CD4-positive, alpha-beta T cell treated with Interleukin-1 beta for 1 hour (primary cell): ENCODE data around the gene TRA2A.
A peak's percentile ranks its signal among the peaks of the same experiment; 100 is the strongest.

Experiments
- DNase-seq, 2 donors: peaks; one replicate each; pipeline ENCODE4 v3.0.0-alpha.2; 2020 to 2022

Gene TRA2A

DNA sequence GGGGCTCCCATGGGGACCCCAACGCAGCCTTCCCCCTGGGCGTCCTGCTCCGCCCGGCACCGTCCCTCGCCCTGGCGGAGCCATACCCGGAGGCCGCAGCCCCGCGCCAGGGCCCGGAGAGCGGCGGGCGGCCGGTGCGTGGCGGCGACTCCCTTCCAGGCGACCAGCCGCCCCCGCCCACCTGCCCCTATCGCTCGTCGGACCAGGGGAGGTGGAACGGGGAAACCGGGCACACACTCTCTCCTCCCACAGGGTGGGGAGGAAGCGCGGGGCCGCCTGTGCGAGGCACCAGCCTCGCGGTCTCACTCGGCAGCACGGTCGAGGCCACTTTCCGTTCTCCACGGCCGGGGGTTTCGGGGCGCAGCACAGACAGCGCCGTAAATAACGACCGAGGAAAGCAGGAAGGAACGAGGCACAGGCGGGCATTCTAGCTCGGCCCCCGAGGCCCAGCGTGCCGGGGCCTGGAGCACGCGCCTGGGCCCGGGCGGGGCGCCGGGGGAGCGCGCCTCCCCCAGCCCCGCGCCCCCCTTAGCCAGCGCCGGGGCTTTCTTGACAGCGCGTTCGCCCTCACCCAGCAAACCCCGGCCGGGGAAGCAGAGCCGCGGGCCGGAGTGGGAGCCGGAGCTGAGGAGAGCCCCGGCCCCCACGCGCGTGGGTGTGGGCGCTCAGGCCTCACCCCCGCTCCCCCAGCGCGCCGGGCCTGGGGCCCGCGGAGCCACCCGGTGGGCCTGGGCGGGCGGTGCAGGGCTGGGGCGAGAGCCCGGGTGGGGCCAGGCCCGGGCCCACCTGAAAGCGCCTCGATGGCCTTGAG is 62.4 kb downstream of the TRA2A start:
- DNase-seq: peak; percentile 33 to 42

DNA sequence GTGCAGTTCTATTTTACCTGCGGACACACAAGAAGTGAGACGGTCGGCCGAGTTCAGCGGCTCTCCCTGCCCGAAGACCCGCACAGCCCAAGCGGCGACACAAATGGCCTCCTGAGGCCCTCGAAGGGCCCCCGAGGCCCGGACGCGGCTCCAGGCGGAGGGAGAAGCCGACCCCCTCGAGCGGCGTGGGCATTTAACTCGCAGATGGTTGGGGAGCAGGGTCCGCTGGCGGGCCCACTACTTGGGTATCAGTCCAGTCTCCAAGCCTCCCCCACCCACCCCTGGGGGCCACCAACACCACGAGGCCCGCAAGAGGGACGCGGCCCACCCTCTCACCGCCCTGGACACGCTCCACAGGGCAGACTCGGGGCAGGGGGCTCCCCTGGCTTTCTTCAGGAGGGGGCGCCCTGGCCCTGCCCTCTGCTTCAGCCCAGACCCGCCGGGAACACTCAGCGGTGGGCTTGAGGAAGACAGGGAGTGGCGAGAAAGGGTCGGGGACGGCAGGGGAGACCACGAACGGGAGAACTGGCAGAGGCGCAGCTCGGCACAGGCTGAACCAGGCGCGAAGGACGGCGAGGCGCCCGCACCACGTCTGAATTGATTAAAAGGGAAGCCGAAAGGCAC is 63.1 kb downstream of the TRA2A start:
- DNase-seq: no peak

DNA sequence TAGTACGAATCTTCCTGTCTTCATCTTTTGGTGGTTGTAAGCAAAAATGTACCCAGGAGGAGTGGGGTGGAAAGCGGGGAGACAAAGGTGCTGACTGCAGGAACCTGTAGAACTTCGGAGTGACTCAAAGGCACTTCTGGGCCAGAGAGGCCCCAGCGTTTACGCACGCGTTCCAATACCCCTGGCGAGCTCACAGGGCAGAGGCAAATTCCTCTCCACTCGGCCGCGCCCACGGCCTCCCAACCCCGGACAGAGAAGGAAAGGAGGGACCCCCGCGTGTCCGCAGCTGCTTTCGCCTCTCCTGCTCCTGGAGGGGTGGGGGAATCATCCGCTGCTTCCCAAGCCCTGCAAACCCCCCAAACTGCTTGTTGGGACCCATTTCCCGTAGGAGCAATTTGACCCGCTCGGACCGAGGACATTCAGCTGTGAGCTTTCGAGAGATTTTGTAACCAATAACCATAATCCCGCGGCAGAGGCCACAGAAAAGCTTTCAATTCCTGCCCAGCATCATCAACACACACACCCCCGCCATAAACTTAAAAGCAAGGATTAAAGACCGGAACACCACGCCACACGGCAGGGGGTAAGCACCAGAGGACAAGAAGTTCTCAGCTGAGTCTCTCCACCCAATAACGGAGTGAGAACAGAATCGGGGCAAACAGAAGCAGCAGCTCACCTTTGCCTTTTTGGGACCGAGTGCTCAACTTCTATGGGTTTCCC is 63.8 kb downstream of the TRA2A start:
- no peak for DNase-seq

DNA sequence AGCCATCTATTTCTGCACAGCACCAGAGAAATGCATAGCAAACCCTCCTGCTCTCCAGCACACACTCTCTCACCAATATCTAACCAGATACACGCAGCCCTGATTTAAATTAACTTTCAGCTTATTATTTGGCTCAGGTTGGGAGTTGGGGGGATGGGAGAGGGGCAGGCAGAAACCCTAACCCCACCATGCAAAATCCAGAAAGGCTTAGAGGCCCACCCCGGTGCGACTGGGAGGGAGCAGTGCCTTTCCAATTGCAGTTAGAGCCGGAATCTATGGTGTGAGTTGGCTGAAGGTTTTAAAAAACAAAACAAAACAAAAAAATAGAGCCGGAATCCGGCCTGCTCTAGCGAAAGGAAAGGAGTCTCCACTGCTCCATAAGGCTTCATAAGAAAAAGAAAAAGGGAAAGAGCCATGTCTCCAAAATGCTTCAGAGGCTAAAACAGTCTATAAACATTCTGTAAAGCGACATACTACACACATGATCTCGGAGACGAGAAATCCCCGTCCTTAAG is 64.4 kb downstream of the TRA2A start:
- no peak for DNase-seq

DNA sequence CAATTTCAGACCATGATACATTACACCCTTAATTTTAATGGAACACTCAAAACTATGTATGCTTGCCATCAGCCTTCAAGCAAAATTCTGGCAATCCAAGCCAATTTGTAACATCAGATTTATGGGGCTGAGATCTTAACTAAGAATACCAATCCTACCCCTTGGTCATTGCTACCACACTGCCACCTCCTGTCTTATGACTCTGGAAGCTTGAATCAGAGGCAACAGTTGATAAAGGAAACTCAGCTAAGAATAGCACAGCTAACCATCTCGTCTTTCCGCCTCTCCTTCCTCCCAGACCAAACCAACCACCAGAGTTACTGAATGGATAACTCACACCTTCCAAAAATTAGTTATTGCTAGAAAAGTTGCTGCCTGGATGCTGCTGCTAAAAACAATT is 68.9 kb downstream of the TRA2A start:
- DNase-seq: no peak

DNA sequence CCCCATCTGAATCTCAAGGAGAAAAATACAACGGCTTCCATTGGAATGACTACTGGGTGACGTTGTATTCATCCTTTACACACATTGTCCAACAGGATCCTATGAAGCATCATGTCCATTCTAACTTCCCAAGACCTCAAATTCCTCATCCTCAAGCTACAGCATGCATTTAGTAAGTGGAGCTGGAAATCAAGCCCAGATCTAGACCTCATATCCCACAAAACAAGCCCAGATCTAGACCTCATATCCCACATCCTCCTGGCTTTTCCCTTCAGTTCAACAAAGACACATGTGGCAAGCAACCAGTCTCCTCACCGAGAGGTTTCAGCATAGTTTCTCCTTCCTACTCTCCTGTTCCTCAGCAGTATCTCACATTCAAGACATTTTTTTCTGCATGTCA is 73.7 kb downstream of the TRA2A start:
- no peak for DNase-seq

DNA sequence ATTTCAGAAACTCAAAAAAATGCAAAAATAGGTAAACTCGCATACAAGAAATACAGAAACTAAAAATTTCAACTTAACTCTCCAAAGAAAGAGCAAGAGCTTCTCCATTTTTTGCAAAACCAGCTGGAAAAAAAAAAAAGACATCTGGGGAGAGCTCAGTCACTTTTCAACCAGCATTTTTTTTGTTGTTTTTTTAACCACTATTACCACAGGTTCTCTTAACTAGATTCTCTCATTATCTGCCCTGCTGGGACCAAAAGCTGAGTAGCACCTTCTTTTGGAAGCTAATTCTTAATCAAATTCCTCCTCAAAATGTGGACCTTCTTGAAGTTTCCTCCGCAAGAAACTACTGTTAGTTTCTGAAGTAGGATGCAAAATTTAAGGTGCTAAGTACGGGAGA is 75.7 kb downstream of the TRA2A start:
- no peak for DNase-seq

DNA sequence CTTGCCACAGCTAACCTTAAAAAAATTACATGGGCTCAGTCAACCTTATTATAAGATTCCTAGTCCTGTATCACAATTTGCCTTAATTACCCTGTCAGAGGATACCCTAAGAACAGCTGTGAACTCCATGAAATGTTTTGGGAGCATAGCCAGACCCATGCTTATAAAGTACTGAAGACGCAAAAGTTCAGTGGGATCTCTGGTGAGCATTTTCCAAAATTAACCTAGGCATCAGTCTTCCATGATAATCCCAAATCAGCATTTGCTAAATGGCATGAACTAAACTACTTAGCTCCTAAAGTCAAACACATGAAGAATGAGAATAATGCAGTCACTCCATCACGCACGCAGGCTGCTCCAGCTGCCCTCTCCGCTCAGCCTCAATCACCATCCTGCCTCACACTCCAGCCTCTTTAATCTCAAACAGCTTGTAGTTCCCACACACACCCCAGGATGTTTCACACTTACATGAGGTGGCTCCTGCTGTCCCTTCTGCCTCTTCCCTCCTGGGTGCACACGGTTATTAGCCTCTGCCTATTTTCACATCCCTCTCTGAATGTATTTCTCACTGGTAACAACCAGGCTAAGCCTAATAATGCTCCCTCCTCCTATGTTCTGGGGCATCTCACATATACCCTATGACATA is 76.8 kb downstream of the TRA2A start:
- no peak for DNase-seq
